ENCODE results near the gene OFD1. TPM values are rescaled to one million over a fixed set of nuclear protein-coding genes. Genes with fewer than 3 reads are reported as not detected.

Gene OFD1
- total and polyA plus RNA-seq, 7 donors = 7.4 to 46.0 (median 16.3) TPM

DNA sequence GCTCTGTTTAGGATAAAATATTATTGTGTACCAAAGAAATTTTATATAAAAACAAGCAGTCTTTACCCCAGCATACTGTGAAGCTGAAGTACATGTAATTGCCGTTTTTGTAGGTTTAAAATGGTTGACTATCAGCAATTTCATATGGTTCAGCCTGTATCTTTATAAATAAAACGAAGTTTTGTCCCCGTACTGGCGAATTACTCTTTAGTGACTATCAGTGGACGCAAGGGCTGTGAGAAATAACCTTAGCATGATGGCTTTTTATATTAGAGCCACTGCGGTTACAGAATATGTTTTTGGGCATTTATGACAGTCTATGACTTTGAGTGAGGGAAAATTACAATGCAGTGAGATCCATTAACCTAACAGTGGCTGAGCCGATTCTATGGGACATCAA, 81.1 kb downstream of the OFD1 start:
- H3K36me3 ChIP-seq = no peaks in the 10 kb centered on the region
- no peaks in the 10 kb centered on the region for H3K27me3 ChIP-seq
- DNase-seq = no peak
- intact Hi-C loops (cut with DNase I) = no loop called here
- TF ChIP-seq POLR2A (IDR thresholded peaks at IDR 0.05) (no peak), POLR2AphosphoS5 (IDR thresholded peaks at IDR 0.05) (no peak)
- H3K4me3 ChIP-seq = peak overlapping the region in 1 of 4 donors; percentile 9
- no peaks in the 10 kb centered on the region for H3K9me3 ChIP-seq
- H3K27ac ChIP-seq = no peak overlapping the region
- WGBS, 2 donors = 89 to 90% methylated on average over 7 of the region's 7 CpGs
- no peaks in the 10 kb centered on the region for H3K4me1 ChIP-seq

DNA sequence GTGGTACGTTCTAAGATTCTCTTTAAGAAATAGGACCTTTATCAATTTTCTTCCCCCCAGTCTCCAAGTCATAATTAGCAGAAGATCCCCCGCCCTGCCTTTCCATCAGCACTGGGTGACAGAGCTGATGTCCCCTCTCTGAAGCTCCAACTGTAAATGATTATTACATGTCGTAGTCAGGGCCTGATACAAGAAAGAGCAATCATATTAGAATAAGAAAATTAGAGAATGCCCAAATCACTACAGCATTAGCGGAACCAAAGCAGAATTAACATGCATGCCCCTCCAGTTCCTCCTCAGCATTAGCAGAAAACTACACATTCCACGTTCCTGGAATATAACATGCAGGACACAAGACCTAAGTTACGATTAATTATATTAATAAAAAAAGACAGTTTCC, 81.6 kb downstream of the OFD1 start:
- TF ChIP-seq POLR2A (IDR thresholded peaks at IDR 0.05) (no peak), EP300 (IDR thresholded peaks at IDR 0.05) (no peak), POLR2AphosphoS5 (IDR thresholded peaks at IDR 0.05) (no peak)
- TF ChIP-seq, protein P1, sequence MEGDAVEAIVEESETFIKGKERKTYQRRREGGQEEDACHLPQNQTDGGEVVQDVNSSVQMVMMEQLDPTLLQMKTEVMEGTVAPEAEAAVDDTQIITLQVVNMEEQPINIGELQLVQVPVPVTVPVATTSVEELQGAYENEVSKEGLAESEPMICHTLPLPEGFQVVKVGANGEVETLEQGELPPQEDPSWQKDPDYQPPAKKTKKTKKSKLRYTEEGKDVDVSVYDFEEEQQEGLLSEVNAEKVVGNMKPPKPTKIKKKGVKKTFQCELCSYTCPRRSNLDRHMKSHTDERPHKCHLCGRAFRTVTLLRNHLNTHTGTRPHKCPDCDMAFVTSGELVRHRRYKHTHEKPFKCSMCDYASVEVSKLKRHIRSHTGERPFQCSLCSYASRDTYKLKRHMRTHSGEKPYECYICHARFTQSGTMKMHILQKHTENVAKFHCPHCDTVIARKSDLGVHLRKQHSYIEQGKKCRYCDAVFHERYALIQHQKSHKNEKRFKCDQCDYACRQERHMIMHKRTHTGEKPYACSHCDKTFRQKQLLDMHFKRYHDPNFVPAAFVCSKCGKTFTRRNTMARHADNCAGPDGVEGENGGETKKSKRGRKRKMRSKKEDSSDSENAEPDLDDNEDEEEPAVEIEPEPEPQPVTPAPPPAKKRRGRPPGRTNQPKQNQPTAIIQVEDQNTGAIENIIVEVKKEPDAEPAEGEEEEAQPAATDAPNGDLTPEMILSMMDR (IDR thresholded peaks at IDR 0.05) = no peak
- H3K27me3 ChIP-seq = no peaks in the 10 kb centered on the region
- intact Hi-C loops (cut with DNase I) = no loop called here
- peak overlapping the region in 1 of 4 donors; percentile 9 for H3K4me3 ChIP-seq
- no peak for DNase-seq
- no peaks in the 10 kb centered on the region for H3K4me1 ChIP-seq
- no peaks in the 10 kb centered on the region for H3K36me3 ChIP-seq
- H3K27ac ChIP-seq = no peak overlapping the region
- 91 to 92% methylated on average over 6 of the region's 6 CpGs for WGBS, 2 donors
- no peaks in the 10 kb centered on the region for H3K9me3 ChIP-seq

DNA sequence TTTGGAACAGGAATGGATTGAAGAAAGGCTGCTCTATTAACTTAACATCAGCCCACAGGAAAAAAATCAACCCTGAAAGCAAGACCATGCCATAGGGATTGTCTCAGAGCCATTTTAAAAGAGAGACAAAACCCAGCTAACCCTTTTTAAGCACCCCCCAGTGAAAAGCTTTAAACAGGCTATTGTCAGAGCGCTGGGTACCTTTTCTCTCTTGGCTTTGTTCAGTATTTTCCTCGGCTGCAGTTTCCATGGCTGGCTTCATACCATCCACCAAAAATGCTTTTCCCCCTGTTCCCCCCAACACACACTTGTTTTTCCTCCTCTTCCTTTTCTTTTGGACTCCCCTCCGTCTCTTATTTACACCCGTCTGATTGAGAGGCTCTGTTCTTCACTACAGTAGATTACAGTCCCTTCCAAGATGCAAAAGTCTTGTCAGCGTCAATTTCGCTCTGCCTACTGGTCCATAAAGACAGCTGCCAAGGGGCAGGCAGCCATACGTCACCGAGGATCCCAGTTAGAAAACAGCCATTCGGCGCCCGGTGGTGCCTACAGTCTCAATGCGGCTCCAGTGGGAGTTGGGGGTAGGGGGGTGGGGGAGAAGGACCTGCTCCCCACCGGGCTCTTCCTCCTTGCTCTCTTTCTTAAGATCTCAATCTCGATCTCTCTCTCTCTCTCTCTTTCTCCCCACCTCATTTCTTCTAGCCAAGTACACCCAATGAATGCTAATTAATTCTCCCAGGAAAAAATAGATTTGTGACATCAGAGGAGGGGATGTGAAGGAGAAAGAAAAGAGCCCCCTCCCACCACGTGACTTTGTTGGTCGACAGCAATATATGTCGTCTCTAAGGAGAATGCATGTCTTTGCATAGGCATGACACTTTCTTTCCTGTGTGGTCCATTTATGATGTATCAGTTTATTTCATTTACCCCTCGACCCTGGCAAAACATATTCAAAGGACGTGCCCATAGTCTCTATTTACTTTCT, 82.4 kb downstream of the OFD1 start, which contains the start of gene GPM6B:
GPM6B (minus strand) TSS at position 451 of the 985 bp plus-strand sequence; CDS start at position 262, 189 bp downstream.
- H3K4me3 ChIP-seq = peak within 1 kb of the TSS in 1 of 4 donors; percentile 9
- no peak within 1 kb of the TSS for H3K27ac ChIP-seq
- 46 to 50% methylated on average over 19 of the region's 19 CpGs for WGBS, 2 donors
- DNase-seq = peak; percentile 63
- H3K27me3 ChIP-seq = no peaks in the 10 kb centered on the region
- intact Hi-C loops (cut with DNase I) = no loop called here
- TF ChIP-seq, protein P1 (IDR thresholded peaks at IDR 0.05) = no peak
- peak in 1 of 4 donors; percentile 12 for TF ChIP-seq POLR2AphosphoS5 (IDR thresholded peaks at IDR 0.05)
- no peaks in the 10 kb centered on the region for H3K9me3 ChIP-seq
- no peaks in the 10 kb centered on the region for H3K4me1 ChIP-seq
- no peaks in the 10 kb centered on the region for H3K36me3 ChIP-seq

Other genes starting within 250 kb of the OFD1 start
- gene EGFL6, start 165.1 kb upstream of the OFD1 start, total RNA-seq = not detected
- gene EGFL6, start 165.1 kb upstream of the OFD1 start, polyA plus RNA-seq = under 1 TPM in 2 of 3 donors, not detected in 1; 0.32 to 0.60 TPM
- 1 to 10 TPM; 2.6 to 8.7 (median 6.2) TPM for gene TCEANC, start 81.6 kb upstream of the OFD1 start, total RNA-seq
- gene TCEANC, start 81.6 kb upstream of the OFD1 start, polyA plus RNA-seq = 1 to 10 TPM; 1.2 to 2.0 (median 1.2) TPM
- gene RAB9A, start 45.6 kb upstream of the OFD1 start, total RNA-seq = 10 to 100 TPM; 11.8 to 28.6 (median 24.4) TPM
- gene RAB9A, start 45.6 kb upstream of the OFD1 start, polyA plus RNA-seq = 10 to 100 TPM; 31.6 to 73.5 (median 46.2) TPM
- gene TRAPPC2, start 128 bp upstream of the OFD1 start, total RNA-seq = 10 to 100 TPM; 20.1 to 22.8 (median 22.4) TPM
- gene TRAPPC2, start 128 bp upstream of the OFD1 start, polyA plus RNA-seq = 1 to 10 TPM; 5.5 to 9.0 (median 6.0) TPM
- gene GPM6B, start 82.3 kb downstream of the OFD1 start, total RNA-seq = 10 to 100 TPM; 24.0 to 40.3 (median 27.4) TPM
- 1 to 10 TPM in 2 of 3 donors, under 1 TPM in 1; 0.46 to 4.5 (median 1.8) TPM for gene GPM6B, start 82.3 kb downstream of the OFD1 start, polyA plus RNA-seq